ENCODE measurements around the gene MBOAT7.

DNA sequence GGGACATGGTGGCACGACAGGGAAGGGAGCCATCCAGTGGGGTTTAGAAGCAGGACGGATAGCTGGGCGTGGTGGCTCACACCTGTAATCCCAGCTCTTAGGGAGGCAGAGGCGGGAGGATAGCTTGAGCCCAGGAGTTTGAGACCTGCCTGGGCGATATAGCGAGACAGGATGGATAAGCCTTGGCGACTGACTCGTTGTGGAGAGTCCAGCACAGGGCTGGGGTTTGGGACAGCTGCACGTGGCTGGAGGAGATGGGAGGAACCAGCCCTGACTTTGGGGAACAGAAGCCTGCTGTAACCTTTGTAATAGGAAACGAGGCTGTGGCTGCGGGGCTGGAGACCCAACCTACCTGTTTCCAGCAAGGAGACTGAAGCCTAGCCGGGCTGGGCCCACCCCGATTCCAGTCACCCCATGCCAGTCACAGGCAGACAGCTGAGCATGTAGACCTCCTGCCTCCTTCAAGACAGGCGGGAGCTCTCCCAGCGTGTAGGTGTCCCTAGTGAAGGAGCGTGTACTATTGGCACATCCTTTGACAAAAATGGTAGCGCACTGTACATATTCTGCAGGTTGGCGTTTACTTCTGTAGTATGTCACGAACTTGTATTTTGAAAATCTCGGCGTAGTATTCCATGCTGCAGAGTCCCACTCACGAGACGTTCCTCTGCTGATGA is 37.9 kb downstream of the MBOAT7 start:
- TF ChIP-seq, protein P1, sequence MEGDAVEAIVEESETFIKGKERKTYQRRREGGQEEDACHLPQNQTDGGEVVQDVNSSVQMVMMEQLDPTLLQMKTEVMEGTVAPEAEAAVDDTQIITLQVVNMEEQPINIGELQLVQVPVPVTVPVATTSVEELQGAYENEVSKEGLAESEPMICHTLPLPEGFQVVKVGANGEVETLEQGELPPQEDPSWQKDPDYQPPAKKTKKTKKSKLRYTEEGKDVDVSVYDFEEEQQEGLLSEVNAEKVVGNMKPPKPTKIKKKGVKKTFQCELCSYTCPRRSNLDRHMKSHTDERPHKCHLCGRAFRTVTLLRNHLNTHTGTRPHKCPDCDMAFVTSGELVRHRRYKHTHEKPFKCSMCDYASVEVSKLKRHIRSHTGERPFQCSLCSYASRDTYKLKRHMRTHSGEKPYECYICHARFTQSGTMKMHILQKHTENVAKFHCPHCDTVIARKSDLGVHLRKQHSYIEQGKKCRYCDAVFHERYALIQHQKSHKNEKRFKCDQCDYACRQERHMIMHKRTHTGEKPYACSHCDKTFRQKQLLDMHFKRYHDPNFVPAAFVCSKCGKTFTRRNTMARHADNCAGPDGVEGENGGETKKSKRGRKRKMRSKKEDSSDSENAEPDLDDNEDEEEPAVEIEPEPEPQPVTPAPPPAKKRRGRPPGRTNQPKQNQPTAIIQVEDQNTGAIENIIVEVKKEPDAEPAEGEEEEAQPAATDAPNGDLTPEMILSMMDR (IDR thresholded peaks at IDR 0.05), result no peak
- TF ChIP-seq POLR2A (IDR thresholded peaks at IDR 0.05) (no peak), POLR2AphosphoS5 (IDR thresholded peaks at IDR 0.05) (no peak)

Data from stomach (tissue), 4 donors.